KOPT-K1 (cell line): Measurements from ENCODE around the gene GSK3B.
"Not testable (repeated sequence)": the region's sequence is repeated elsewhere in the genome, so short reads cannot be mapped to it uniquely, and the experiment has no call there.

ENCODE experiments used
- H3K27ac ChIP-seq: fragments of 200-600 bp; sonication (generic); 2 replicates; pipeline ENCODE4 v1.5.1; 2016; ENCODE audit warnings: antibody characterized with exemption, mild to moderate bottlenecking, low read depth, low read length; ENCODE audit not compliant: poor library complexity, severe bottlenecking
- H3K36me3 ChIP-seq: fragments of 200-600 bp; sonication (generic); 2 replicates; pipeline ENCODE4 v1.5.1; 2017; ENCODE audit warnings: antibody characterized with exemption, mild to moderate bottlenecking, low read length, moderate library complexity; ENCODE audit not compliant: insufficient read depth
- H3K9me3 ChIP-seq: fragments of 200-600 bp; sonication (generic); 2 replicates; pipeline ENCODE4 v1.5.1; 2017; ENCODE audit warnings: antibody characterized with exemption, low read length, mild to moderate bottlenecking; ENCODE audit not compliant: insufficient read depth, poor library complexity, severe bottlenecking

GSK3B gene

DNA sequence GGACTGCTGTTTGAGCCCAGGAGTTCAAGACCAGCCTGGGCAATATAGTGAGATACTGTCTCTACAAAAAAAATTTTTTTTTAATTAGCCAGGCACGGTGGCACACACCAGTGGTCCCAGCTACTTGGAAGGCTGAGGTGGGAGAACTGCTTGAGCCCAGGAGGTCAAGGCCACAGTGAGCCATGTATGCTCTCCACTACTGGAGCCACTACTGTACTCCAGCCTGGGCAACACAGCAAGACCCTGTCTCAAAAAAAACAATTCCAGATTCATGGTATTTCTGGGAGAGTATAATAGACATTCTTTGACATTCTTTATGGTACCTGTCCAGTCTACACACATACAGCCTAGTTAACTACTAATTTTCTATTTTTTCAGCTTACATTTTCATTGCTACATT is 70.1 kb downstream of the GSK3B start:
- H3K27ac ChIP-seq = no peak overlapping the region
- peaks cover 16% of the 10 kb centered on the region for H3K36me3 ChIP-seq
- no peaks in the 10 kb centered on the region for H3K9me3 ChIP-seq

DNA sequence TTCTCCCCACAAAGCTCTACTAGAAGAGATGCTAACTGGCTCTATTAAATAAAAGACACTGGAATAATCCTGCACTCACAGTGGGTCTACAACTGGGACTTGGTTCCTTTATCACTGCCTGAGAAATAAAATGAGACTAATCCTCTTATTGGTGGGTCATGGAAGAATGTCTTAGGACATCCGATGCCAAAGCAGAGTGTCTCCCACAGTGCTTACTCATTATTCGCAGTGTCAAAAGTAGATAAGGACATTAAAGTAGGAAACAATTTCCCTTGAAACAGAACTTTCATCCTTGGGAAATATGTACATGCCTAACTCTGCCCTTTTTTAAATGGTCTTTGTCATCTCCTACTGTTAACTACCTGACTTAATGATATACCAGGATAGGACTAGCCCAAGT is 71.5 kb downstream of the GSK3B start:
- H3K36me3 ChIP-seq = peaks cover 7% of the 10 kb centered on the region
- H3K27ac ChIP-seq = no peak overlapping the region
- no peaks in the 10 kb centered on the region for H3K9me3 ChIP-seq

GRCh38 chr3:120021523-120021922 is 72.7 kb downstream of the GSK3B start:
- peaks cover 7% of the 10 kb centered on the region for H3K36me3 ChIP-seq
- H3K9me3 ChIP-seq = no peaks in the 10 kb centered on the region
- H3K27ac ChIP-seq = no peak overlapping the region

DNA sequence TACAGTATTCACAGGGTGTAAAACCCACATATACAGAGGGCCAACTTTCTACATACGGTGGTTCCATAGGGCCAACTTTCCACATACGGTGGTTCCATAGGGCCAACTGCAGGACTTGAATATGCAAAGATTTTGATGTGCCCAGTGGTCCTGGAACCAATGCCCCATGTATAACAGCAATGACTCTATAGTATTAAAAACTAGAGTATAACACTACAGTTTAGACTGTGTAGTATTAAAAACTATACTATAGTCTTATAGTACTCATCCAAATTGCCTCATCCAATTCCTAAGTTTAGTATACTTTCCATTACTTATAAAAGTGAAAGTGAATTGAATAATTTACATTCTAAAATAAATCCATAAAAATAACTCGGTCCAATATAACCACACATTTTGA is 75.9 kb downstream of the GSK3B start:
- peaks cover 7% of the 10 kb centered on the region for H3K36me3 ChIP-seq
- no peaks in the 10 kb centered on the region for H3K9me3 ChIP-seq
- H3K27ac ChIP-seq = no peak overlapping the region

- Histone ChIP-seq H3K27ac (no peak overlapping the region), H3K36me3 (peaks cover 7% of the 10 kb centered on the region), H3K9me3 (no peaks in the 10 kb centered on the region)
Measured at GRCh38 chr3:120017692-120018091, 76.6 kb downstream of the GSK3B start.

GRCh38 chr3:120013481-120013880 is 80.8 kb downstream of the GSK3B start:
- Histone ChIP-seq H3K36me3 (no peaks in the 10 kb centered on the region), H3K27ac (no peak overlapping the region), H3K9me3 (peaks cover 31% of the 10 kb centered on the region)

- H3K9me3 ChIP-seq = peaks cover 70% of the 10 kb centered on the region
- H3K36me3 ChIP-seq = peaks cover 19% of the 10 kb centered on the region
- H3K27ac ChIP-seq = not testable (repeated sequence)
Measured at GRCh38 chr3:120005741-120006140, 88.5 kb downstream of the GSK3B start.

- H3K36me3 ChIP-seq = peaks cover 35% of the 10 kb centered on the region
- not testable (repeated sequence) for H3K27ac ChIP-seq
- H3K9me3 ChIP-seq = peaks cover 56% of the 10 kb centered on the region
Measured at GRCh38 chr3:120004008-120004498, 90.2 kb downstream of the GSK3B start.

- Histone ChIP-seq H3K36me3 (peaks cover 60% of the 10 kb centered on the region), H3K9me3 (peaks cover 7% of the 10 kb centered on the region), H3K27ac (no peak overlapping the region)
Measured at GRCh38 chr3:119998166-119998565, 96.1 kb downstream of the GSK3B start.

GRCh38 chr3:119990888-119991287 is 103.4 kb downstream of the GSK3B start:
- Histone ChIP-seq H3K9me3 (peaks cover 32% of the 10 kb centered on the region), H3K27ac (no peak overlapping the region), H3K36me3 (peaks cover 17% of the 10 kb centered on the region)

DNA sequence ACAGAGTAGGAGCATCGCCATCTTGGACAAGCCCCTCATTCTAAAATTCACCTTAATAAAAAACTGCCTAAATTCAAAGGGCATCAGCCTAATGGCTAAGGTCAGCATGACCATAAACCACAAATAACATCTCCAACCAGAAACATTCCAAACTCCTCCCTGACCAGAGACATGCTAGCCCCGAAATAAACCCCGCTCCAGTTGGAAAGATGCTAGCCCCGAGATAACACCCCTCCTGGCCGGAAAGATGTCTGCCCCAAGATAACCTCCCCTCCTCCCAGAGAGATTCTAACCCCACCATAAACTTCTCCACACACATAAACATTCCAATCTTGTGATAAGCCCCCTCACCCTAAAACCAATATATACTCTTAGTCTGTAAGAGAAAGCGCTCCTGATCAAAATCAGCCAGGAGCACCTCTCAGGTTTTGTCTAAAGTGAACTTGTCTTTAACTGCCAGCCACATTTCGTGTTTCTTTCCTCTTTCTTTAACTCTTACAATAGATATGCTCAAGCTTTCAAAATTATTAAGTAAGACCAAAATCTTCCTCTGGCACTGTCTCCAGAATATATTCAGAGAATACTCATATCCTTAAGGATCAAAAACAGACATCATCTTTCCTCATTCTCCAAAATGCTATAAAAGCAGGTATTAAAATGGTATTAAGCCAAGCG is 104.1 kb downstream of the GSK3B start:
- Histone ChIP-seq H3K36me3 (peaks cover 11% of the 10 kb centered on the region; the same call in 1 of the 2 replicates), H3K9me3 (peaks cover 40% of the 10 kb centered on the region), H3K27ac (no peak overlapping the region)

DNA sequence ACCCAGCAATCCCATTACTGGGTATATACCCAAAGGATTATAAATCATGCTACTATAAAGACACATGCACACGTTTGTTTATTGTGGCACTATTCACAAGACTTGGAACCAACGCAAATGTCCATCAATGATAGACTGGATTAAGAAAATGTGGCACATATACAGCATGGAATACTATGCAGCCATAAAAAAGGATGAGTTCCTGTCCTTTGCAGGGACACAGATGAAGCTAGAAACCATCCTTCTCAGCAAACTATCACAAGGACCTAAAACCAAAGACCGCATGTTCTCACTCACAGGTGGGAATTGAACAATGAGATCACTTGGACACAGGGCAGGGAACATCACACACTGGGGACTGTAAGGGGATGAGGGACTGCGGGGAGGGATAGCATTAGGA is 107.4 kb downstream of the GSK3B start:
- not testable (repeated sequence) for H3K27ac ChIP-seq
- peaks cover 48% of the 10 kb centered on the region for H3K9me3 ChIP-seq
- H3K36me3 ChIP-seq = peaks cover 12% of the 10 kb centered on the region; the same call in 1 of the 2 replicates

DNA sequence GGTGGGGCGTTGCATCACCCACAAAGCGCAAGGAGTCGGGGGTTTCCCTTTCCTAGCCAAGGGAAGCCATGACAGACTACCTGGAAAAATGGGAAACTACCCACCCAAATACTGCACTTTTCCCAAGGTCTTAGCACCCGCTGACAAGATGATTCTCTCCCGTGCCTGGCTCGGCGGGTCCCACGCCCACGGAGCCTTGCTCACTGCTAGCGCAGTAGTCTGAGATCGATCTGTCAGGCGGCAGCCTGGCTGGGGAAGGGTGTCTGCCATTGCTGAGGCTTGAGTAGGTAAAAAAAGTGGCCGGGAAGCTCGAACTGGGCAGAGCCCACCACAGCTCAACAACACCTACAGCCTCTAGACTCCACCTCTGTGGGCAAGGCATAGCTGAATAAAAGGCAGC is 112.9 kb downstream of the GSK3B start:
- peaks cover 20% of the 10 kb centered on the region for H3K9me3 ChIP-seq
- peaks cover 28% of the 10 kb centered on the region for H3K36me3 ChIP-seq
- no peak overlapping the region for H3K27ac ChIP-seq

GRCh38 chr3:119978554-119979208 is 115.6 kb downstream of the GSK3B start:
- Histone ChIP-seq H3K27ac (no peak overlapping the region), H3K36me3 (peaks cover 27% of the 10 kb centered on the region), H3K9me3 (no peaks in the 10 kb centered on the region)

- H3K36me3 ChIP-seq = peaks cover 27% of the 10 kb centered on the region
- H3K9me3 ChIP-seq = no peaks in the 10 kb centered on the region
- H3K27ac ChIP-seq = no peak overlapping the region
Measured at GRCh38 chr3:119977353-119977752, 116.9 kb downstream of the GSK3B start.

GRCh38 chr3:119976214-119976613 is 118.0 kb downstream of the GSK3B start:
- Histone ChIP-seq H3K36me3 (peaks cover 20% of the 10 kb centered on the region), H3K9me3 (no peaks in the 10 kb centered on the region), H3K27ac (no peak overlapping the region)
